Measurements from ENCODE around the gene GCNT1.
A peak's percentile ranks its signal among the peaks of the same experiment; 100 is the strongest.
"Not testable (repeated sequence)": the region's sequence is repeated elsewhere in the genome, so short reads cannot be mapped to it uniquely, and the experiment has no call there.

Gene GCNT1

GRCh38 chr9:76458903-76459693 lies at the start of gene GCNT1:
Gene GCNT1 (plus strand): TSS chr9:76459182. CDS start chr9:76502382, 43,200 bp downstream.
- DNase-seq, result peak; percentile 53

DNA sequence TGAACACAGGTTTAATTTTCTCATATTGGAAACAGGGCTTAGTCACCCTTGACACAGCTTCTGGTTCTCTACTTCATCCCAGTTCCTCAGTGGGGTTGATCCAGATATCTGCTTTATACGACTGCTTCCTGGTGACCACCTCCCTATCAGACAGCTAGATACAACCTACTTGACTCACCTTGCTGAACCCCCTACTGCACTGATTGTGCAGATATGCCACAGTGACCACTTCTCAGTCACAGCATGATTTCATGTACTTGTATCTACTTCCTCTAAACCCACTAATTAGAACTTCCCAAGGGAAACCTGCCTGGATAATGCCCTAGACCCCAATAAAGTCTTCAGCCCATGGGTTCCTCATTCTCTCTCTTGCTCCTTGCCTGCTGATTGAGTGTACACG lies 46.3 kb upstream of the GCNT1 start:
- no peak for DNase-seq

DNA sequence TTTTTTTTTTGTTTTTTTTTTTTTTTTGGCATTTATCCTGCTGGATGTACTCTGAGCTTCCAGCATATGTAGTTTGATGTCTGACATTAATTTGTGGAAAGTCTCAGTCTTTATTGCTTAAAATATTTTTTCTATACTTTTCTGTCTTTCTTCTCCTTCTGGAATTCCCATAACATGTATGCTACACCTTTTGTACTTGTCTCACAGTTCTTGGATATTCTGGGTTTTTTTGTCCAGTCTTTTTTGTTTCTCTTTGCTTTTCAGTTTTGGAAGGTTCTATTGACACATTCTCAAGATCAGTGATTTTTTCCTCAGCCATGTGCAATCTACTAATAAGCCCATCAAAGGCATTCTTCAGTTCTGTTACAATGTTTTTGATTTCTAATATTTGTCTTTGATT lies 45.3 kb upstream of the GCNT1 start:
- DNase-seq, result no peak

GRCh38 chr9:76414661-76415060 lies 44.3 kb upstream of the GCNT1 start:
- DNase-seq, result no peak

GRCh38 chr9:76415154-76415553 lies 43.8 kb upstream of the GCNT1 start:
- no peak for DNase-seq

GRCh38 chr9:76415731-76416130 lies 43.3 kb upstream of the GCNT1 start:
- DNase-seq, result no peak

DNA sequence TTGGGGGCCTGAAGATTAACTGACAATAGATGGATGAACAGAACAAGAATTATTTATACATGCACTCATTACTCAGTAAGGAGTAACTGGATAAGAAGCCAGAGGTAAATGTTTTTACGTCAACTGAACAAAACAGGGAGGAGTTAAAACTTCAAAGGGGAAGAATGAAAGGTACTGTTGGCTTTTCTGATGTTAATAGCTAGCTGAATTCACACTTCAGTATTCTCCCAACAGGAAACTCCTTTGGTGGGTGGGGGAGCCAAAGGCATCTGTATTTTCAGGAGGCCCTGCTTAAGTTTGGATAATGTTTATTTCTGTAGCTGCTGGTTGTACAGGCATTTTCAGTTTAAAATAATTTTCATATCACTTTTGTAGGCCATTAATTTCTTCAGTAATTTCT lies 41.6 kb upstream of the GCNT1 start:
- no peak for DNase-seq

GRCh38 chr9:76419782-76420380 lies 39.1 kb upstream of the GCNT1 start:
- DNase-seq, result no peak

DNA sequence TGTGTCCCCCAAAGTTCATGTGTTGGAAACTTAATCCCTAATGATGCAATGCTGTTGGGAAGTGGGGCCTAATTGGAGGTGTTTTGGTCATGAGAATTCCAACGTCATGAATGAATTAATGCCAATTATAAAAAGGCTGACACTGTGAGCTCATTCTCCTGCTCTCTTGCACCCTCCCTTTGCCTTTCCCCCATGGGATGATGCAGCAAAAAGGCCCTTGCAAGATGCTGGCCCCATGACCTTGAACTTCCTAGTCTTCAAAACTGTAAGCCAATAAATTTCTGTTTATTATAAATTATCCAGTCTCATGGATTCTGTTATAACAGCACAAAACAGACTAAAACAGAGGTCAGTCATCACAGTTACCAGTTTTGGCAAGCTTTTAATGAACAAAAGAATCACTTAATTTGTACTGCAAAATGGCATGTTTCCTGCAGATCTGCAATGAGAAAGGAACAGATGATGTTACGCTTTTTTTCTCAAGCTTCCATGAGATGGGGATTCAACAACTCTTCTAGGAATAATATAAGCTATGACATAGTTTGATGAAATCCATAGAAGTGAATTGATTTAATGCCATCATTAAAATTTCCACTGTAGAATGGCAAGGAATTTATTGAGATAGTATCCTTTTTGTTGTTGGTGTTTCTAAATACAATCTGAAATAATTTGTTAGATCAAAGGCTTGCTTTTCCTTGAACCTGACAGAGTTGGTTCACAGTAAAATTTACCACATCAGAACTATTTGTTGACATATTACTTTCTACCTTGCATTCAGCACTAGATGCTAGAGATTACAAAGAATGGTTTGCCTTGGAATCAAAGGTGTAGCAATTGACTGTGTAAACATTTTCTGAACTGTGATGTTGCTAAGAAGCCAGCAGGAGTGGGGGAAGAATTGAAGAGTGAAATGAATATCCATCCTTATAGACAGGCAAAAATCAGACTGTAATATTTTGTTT lies 35.5 kb upstream of the GCNT1 start:
- DNase-seq, result no peak

DNA sequence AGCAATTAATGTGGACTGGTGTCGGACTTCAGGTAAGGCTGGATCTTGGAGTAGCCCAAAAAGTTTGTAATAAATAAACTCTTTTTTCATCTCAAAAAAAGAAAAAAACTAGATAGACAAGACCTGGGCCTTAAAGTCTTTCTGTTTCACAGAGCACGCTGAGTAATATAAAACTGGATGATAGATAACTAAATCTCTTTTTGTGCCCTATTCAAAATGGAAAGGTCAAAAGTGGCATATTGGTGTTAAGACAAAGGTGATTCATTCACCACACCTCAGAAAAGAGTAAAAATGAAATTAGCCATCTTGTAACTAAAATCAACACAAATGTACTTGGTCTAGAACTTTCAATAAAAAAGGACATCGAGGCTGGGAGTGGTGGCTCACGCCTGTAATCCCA lies 34.5 kb upstream of the GCNT1 start:
- no peak for DNase-seq

GRCh38 chr9:76425677-76426453 lies 33.1 kb upstream of the GCNT1 start:
- no peak for DNase-seq

- DNase-seq, result no peak
Measured at GRCh38 chr9:76426807-76427419, 32.1 kb upstream of the GCNT1 start.

- no peak for DNase-seq
Measured at GRCh38 chr9:76431601-76432000, 27.4 kb upstream of the GCNT1 start.

DNA sequence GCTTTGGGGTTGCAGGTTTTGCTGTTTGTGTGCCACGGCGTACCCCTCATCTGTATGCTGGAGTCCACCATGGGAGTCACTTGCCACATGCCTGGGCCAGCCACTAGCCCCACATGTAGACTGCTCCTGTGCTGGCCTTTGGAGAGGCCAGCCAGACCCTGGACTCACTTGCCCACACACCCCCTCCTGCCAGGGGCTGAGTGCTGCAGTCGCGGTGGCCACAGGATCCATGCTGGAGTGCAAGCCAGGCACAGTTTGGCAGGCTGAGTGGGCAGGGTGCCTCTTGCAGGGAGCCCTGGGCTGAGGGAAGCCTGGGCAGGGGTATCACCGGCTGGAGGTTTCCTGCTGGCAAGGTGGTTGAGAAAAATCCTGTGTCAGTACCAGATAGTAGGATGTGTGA lies 25.6 kb upstream of the GCNT1 start:
- DNase-seq, result no peak

DNA sequence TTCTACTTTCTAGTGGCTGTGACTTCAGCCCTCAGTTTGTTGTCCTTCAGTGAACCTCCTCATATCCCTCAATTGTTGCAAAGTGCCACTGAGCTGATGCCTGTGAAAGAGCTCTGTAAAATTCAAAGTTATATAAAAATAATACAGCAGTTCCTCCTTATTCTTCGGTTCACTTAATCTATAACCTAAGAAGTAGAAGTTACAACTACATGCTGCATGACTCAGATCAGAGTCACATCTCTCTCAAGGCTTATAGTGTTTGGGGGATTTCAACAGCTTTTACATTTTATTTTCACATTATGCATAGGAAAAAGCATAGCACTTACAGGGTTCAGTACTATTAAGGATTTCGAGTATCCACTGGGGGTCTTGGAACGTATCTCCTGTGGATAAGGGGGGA lies 25.1 kb upstream of the GCNT1 start:
- DNase-seq, result no peak

DNA sequence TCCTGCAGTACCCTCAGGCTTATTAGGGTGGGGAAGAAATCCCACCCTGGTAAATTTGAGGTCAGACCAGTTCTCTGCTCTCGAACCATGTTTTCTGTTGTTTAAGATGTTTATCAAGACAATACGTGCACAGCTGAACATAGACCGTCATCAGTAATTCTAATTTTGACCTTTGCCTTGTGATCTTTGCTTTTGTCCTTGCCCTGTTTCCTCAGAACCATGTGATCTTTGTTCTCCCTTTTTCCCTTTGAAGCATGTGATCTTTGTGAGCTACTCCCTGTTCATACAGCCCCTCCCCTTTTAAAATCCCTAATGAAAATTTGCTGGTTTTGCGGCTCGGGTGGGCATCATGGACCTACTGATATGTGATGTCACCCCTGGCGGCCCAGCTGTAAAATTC lies 24.1 kb upstream of the GCNT1 start:
- not testable (repeated sequence) for DNase-seq

GRCh38 chr9:76437017-76437699 lies 21.8 kb upstream of the GCNT1 start:
- not testable (repeated sequence) for DNase-seq

- DNase-seq, result no peak
Measured at GRCh38 chr9:76438841-76439588, 20.0 kb upstream of the GCNT1 start.

DNA sequence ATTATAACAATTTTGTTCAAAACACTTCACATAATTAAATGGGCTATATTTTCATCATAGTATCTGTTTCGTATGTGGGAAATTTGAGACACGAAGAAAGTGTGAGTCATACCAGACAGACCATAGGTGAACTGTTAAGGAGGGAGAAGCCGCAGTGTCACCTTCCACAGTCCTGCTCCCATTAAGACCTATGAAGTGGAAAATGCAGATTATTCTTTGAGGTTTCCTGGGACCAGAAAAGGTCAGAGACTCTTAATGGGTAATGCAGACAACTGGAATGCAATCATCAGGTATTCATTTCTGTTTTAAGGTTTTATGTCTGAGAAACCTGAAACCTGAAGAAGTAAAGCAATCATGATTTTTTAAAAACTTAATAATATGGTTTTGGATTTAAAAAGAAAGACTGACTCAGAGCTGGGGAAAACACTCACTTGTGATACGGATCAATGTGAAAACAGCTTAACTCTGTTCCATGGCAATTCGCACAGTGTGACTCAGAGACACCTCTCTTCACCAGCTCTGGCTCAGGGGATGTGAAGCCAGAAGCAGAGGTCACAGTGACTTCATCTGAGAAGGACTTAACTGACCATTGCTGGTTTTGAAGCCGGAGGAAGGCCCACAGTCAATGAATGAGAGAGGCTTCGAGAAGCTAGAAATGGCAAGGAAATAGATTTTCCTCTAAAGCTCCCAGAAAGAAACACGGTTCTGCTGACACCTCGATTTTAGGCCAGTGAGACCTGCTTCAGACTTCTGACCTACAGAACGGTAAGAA lies 17.2 kb upstream of the GCNT1 start:
- no peak for DNase-seq

GRCh38 chr9:76443887-76444286 lies 15.1 kb upstream of the GCNT1 start:
- DNase-seq, result no peak
